Upper lobe of right lung (tissue), 1 donor: Measurements from ENCODE around the gene CEP20. TPM values are rescaled to one million over a fixed set of nuclear protein-coding genes. Genes with fewer than 3 reads are reported as not detected.

Experiments used
- ATAC-seq: fragments of 200-7000 bp; cut with Tn5 transposase; one replicate; pipeline ENCODE4 v1.9.1; 2020; ENCODE audit warnings: mild to moderate bottlenecking, moderate library complexity
- DNase-seq: peaks from one replicate; pipeline ENCODE4 v3.0.0-alpha.2; 2020
- H3K27ac ChIP-seq: fragments of 200-600 bp; one replicate; pipeline ENCODE4 v1.8.0; 2022
- H3K27me3 ChIP-seq: fragments of 200-600 bp; one replicate; pipeline ENCODE4 v1.8.0; 2022; ENCODE audit warnings: mild to moderate bottlenecking
- H3K36me3 ChIP-seq: fragments of 200-600 bp; one replicate; pipeline ENCODE4 v1.8.0; 2022
- H3K4me1 ChIP-seq: fragments of 200-600 bp; one replicate; pipeline ENCODE4 v1.8.0; 2022
- H3K4me3 ChIP-seq: fragments of 200-600 bp; one replicate; pipeline ENCODE4 v1.8.0; 2022; ENCODE audit warnings: mild to moderate bottlenecking
- H3K9me3 ChIP-seq: fragments of 200-600 bp; one replicate; pipeline ENCODE4 v1.8.0; 2022
- intact Hi-C: fragments of 100-400 bp; cut with DNase I; formaldehyde crosslinking; loops from one replicate; pipeline ENCODE4 v1.11.0; 2022
- total RNA-seq: library from RNA; stranded (reverse); fragmentation: NEBNext Ultra II Directional; extraction: Animal tissue kit (Norgen Biotek cat#: 25700); gene quantifications from one replicate; pipeline ENCODE4 v1.2.1, GENCODE V29; 2021
- TF ChIP-seq, protein P1 (sequence below): fragments of 200-600 bp; IDR thresholded peaks from one replicate; pipeline ENCODE4 v1.8.0; 2022; ENCODE audit warnings: antibody characterized with exemption
- donor health status: DM: no; HTN: yes; CAD: no; lungs with severe emphysema.

Gene CEP20
- total RNA-seq, 1 donor from 2014 or later = 30.3 TPM

DNA sequence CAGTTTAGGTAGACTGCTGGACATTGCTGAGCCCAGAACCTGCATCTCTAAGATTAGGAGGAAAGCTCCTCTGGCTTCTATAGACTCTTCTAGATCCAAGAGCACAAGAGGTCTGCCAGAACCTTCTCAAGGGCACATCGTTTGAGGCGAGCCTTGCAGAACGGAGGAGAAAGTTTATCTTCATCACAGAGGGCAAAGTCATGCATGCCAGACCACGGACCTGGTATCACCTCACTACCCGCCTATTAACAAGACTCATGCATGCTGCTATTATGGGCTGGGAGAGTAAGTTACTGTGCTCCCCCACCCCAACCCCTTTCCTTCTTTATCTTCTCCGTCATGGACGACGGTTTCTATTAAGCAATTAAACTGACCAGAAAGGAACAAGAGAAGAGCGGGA lies 54.9 kb downstream of the CEP20 start:
- Histone ChIP-seq H3K27ac (no peak overlapping the region), H3K4me3 (no peak overlapping the region), H3K4me1 (peaks cover 6% of the 10 kb centered on the region), H3K36me3 (no peaks in the 10 kb centered on the region), H3K9me3 (no peaks in the 10 kb centered on the region), H3K27me3 (no peaks in the 10 kb centered on the region)
- intact Hi-C loops = no loop called here
- TF ChIP-seq, protein P1, sequence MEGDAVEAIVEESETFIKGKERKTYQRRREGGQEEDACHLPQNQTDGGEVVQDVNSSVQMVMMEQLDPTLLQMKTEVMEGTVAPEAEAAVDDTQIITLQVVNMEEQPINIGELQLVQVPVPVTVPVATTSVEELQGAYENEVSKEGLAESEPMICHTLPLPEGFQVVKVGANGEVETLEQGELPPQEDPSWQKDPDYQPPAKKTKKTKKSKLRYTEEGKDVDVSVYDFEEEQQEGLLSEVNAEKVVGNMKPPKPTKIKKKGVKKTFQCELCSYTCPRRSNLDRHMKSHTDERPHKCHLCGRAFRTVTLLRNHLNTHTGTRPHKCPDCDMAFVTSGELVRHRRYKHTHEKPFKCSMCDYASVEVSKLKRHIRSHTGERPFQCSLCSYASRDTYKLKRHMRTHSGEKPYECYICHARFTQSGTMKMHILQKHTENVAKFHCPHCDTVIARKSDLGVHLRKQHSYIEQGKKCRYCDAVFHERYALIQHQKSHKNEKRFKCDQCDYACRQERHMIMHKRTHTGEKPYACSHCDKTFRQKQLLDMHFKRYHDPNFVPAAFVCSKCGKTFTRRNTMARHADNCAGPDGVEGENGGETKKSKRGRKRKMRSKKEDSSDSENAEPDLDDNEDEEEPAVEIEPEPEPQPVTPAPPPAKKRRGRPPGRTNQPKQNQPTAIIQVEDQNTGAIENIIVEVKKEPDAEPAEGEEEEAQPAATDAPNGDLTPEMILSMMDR = no peak
- no peak for ATAC-seq
- no peak for DNase-seq

DNA sequence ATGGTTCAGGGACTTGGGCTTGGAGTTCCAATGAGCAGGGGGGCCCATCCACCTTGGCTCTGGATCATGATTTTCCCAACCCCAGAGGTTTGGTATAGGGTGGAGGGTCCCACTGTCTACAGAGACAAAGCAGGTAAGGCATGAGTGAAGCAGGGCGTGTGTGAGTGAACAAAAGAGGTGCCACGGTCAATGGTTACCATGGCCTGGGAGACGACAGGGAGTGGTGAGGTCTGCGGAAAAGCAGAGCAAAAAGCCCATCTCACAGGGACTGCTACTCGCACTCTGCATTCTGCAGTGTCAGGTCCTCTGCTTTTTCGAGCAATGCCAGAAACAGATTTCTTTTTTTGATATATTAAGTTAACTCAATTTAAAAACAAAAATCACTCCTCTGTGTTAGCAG lies 56.2 kb downstream of the CEP20 start:
- ATAC-seq (no peak), DNase-seq (no peak)
- Histone ChIP-seq H3K27ac (no peak overlapping the region), H3K36me3 (no peaks in the 10 kb centered on the region), H3K9me3 (no peaks in the 10 kb centered on the region), H3K4me1 (peaks cover 6% of the 10 kb centered on the region), H3K27me3 (no peaks in the 10 kb centered on the region), H3K4me3 (no peak overlapping the region)
- intact Hi-C loops = no loop called here
- TF ChIP-seq, protein P1 = no peak

DNA sequence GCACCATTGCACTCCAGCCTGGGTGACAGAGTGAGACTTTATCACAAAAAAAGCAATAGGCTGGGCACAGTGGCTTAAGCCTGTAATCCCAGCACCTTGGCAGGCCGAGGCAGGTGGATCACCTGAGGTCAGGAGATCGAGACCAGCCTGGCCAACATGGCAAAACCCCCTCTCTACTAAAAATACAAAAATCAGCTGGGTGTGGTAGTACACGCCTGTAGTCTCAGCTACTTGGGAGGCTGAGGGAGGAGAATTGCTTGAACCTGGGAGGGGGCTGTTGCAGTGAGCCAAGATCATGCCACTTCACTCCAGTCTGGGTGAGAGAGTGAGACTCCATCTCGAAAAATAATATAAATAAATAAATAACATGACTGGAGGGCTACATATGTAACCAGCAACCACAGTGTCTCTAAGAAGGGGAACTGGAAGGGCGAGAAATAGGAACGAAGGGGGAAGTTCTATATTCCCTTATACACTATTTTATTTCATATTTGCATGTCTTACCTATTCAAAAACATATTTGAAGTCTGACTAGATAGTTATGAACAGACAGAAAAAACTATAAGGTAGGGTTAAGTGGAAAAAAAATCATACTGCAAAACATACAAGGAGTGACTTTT lies 57.5 kb downstream of the CEP20 start:
- TF ChIP-seq, protein P1 = no peak
- H3K27me3 ChIP-seq = no peaks in the 10 kb centered on the region
- H3K4me1 ChIP-seq = peaks cover 6% of the 10 kb centered on the region
- intact Hi-C loops = no loop called here
- H3K9me3 ChIP-seq = no peaks in the 10 kb centered on the region
- no peak overlapping the region for H3K27ac ChIP-seq
- ATAC-seq (peak; percentile 22), DNase-seq (peak; percentile 34)
- no peaks in the 10 kb centered on the region for H3K36me3 ChIP-seq
- H3K4me3 ChIP-seq = no peak overlapping the region

DNA sequence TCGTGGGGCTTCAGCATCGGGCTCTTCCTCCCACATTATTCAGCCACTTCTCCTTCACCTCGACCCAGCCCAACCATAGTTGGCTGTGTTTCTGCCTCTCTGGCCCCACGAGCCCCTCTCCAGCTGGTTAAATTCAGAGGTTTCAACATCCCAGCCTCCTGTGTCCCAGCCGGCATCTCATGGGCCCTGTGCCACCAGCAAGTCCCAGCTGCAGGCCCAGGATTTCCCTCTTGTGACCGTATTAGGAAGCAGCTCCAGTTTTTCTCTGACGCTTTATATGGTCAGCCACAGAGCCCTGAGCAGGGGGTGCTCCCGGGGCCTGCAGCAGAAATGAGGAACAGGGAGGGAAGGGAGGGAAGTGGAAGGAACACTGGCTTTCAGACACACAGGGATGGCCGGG lies 58.9 kb downstream of the CEP20 start:
- Histone ChIP-seq H3K9me3 (no peaks in the 10 kb centered on the region), H3K4me1 (peaks cover 6% of the 10 kb centered on the region), H3K36me3 (no peaks in the 10 kb centered on the region), H3K4me3 (no peak overlapping the region), H3K27ac (no peak overlapping the region), H3K27me3 (no peaks in the 10 kb centered on the region)
- intact Hi-C loops = no loop called here
- peak; percentile 77 for ATAC-seq
- DNase-seq = peak; percentile 65
- TF ChIP-seq, protein P1 = no peak

DNA sequence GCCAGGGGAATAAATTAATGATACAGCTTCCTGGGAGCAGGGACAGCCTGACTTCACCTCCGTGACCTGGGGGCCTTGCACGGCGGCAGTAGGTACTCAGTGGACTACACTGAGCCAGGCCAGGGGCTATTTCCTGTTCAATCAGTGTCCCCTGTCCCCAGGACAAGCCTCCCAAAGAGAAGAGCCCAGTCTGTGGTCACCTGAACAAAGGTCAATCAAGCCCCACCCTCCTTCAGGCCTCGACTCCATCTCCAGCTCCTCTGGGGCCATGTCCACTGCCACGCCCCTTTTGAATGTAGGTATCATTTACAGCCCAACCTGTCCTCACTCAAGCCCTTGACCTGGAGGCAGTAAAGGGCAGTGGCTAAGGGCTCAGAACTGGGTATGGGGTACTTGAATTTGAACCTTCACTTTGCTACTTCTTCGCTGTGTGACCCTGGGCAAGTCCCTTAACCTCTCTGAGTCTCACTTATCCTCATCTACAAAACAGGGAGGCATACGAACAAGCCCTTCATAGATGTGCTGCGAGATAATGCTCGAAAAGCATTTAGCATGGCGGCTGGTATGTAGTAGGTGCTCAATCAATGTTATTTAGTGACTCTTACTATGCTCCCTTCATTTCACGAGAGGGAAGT lies 60.6 kb downstream of the CEP20 start:
- Histone ChIP-seq H3K4me3 (no peak overlapping the region), H3K9me3 (no peaks in the 10 kb centered on the region), H3K27ac (no peak overlapping the region), H3K27me3 (no peaks in the 10 kb centered on the region), H3K36me3 (no peaks in the 10 kb centered on the region), H3K4me1 (peaks cover 2% of the 10 kb centered on the region)
- DNase-seq (peak; percentile 43), ATAC-seq (no peak)
- TF ChIP-seq, protein P1 = no peak
- intact Hi-C loops = no loop called here
